Astrocyte (in vitro differentiated cells and primary cell): Measurements from ENCODE around the gene ZNF260. TPM values are rescaled to one million over a fixed set of nuclear protein-coding genes. Genes with fewer than 3 reads are reported as not detected.
A peak's percentile ranks its signal among the peaks of the same experiment; 100 is the strongest.

ENCODE experiments used
- DNase-seq: peaks from one replicate; pipeline ENCODE4 v3.0.0-alpha.2; 2010; ENCODE audit warnings: low read depth
- FAIRE-seq: peaks from 2 replicates; lab custom pipeline; 2011; peaks lifted over from hg19 to GRCh38; lab: Jason Lieb, UNC
- H2AFZ ChIP-seq: 2 replicates; pipeline ENCODE4 v1.6.0; 2012; ENCODE audit warnings: low read depth, low read length, inconsistent platforms
- H3K27ac ChIP-seq: 2 replicates; pipeline ENCODE4 v1.5.1; 2011; ENCODE audit warnings: low read depth, low read length, inconsistent platforms
- H3K27me3 ChIP-seq: 2 replicates; pipeline ENCODE4 v1.6.0; 2011; ENCODE audit warnings: low read length, inconsistent platforms; ENCODE audit not compliant: insufficient read depth
- H3K36me3 ChIP-seq: 2 replicates; pipeline ENCODE4 v1.5.1; 2011; ENCODE audit warnings: low read length, inconsistent platforms; ENCODE audit not compliant: insufficient read depth
- H3K4me1 ChIP-seq: 2 replicates; pipeline ENCODE4 v1.5.1; 2011; ENCODE audit warnings: low read length, inconsistent platforms; ENCODE audit not compliant: insufficient read depth
- H3K4me2 ChIP-seq: 2 replicates; pipeline ENCODE4 v1.6.0; 2012; ENCODE audit warnings: low read length, inconsistent platforms
- H3K4me3 ChIP-seq: 2 replicates; pipeline ENCODE4 v1.5.1; 2011; ENCODE audit warnings: low read depth, mild to moderate bottlenecking, low read length, inconsistent platforms; ENCODE audit not compliant: insufficient read depth
- H3K79me2 ChIP-seq: 2 replicates; pipeline ENCODE4 v1.6.0; 2012; ENCODE audit warnings: mild to moderate bottlenecking, low read length, inconsistent platforms; ENCODE audit not compliant: insufficient read depth
- H3K9ac ChIP-seq: 2 replicates; pipeline ENCODE4 v1.6.0; 2012; ENCODE audit warnings: mild to moderate bottlenecking, low read length, inconsistent platforms
- H3K9me3 ChIP-seq: 2 replicates; pipeline ENCODE4 v1.5.1; 2012; ENCODE audit warnings: low read depth, mild to moderate bottlenecking, low read length, inconsistent platforms; ENCODE audit not compliant: insufficient read depth
- H4K20me1 ChIP-seq: 2 replicates; pipeline ENCODE4 v1.6.0; 2012; ENCODE audit warnings: low read length, inconsistent platforms; ENCODE audit not compliant: insufficient read depth
- H3K27ac Mint-ChIP-seq: one replicate; pipeline ENCODE4 v1.8.0; 2021; ENCODE audit warnings: mild to moderate bottlenecking, mixed read lengths; ENCODE audit not compliant: unreplicated experiment
- H3K27me3 Mint-ChIP-seq: one replicate; pipeline ENCODE4 v1.8.0; 2021; ENCODE audit warnings: low read depth, mixed read lengths; ENCODE audit not compliant: unreplicated experiment
- H3K36me3 Mint-ChIP-seq: one replicate; pipeline ENCODE4 v1.8.0; 2021; ENCODE audit warnings: low read depth, mixed read lengths; ENCODE audit not compliant: unreplicated experiment
- H3K4me1 Mint-ChIP-seq: one replicate; pipeline ENCODE4 v1.8.0; 2021; ENCODE audit warnings: low read depth, mixed read lengths; ENCODE audit not compliant: unreplicated experiment
- H3K4me3 Mint-ChIP-seq: one replicate; pipeline ENCODE4 v1.8.0; 2021; ENCODE audit warnings: mild to moderate bottlenecking, moderate library complexity, mixed read lengths; ENCODE audit not compliant: unreplicated experiment
- H3K9me3 Mint-ChIP-seq: one replicate; pipeline ENCODE4 v1.8.0; 2021; ENCODE audit warnings: mild to moderate bottlenecking, mixed read lengths; ENCODE audit not compliant: unreplicated experiment
- EZH2 ChIP-seq: IDR thresholded peaks from 2 replicates; pipeline ENCODE4 v1.6.1; 2012; ENCODE audit warnings: mild to moderate bottlenecking, low read length, inconsistent platforms; ENCODE audit not compliant: insufficient read depth
- total RNA-seq: library from RNA; stranded (reverse); gene quantifications from 2 replicates; pipeline ENCODE4 v1.2.1, GENCODE V29; 2021
- TF ChIP-seq, protein P1 (sequence below): IDR thresholded peaks from 2 replicates; pipeline ENCODE4 v1.5.1; 2011; ENCODE audit warnings: low read depth, mild to moderate bottlenecking, inconsistent platforms, low read length, moderate library complexity; ENCODE audit not compliant: insufficient read depth

The ZNF260 gene
- total RNA-seq, 1 donor from 2014 or later = 26.6 TPM

DNA sequence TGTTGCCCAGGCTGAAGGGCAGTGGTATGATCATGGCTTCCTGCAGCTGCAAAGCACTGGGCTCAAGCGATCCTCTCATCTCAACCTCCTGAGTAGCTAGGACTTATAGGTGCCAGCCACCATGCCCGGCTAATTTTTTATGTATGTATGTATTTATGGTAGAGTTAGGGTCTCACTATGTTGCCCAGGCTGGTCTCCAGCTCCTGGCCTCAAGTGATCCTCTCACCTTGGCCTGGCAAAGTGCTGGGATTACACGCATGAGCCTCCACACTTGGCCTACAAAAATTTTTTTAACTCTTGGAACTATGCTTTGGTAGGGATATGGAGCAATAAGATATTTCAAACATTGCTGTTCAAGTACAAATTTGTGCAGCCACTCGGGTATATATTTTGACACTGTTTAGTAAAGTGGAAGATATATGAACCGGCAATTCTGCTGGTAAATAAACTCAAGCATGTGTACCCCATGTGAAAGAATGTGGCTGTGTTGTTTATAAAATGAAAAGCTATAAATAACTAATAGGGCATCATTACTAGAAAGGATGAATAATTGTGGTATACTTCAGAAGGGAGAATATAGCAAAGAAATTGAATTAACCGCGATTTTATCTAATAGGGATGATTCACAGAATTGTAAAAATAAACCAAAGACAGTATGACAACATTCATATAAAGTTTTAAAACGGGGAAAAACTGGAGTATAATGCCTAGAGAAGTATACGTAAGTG is 39.8 kb downstream of the ZNF260 start:
- peaks cover 17% of the 10 kb centered on the region for H3K36me3 Mint-ChIP-seq
- TF ChIP-seq, protein P1, sequence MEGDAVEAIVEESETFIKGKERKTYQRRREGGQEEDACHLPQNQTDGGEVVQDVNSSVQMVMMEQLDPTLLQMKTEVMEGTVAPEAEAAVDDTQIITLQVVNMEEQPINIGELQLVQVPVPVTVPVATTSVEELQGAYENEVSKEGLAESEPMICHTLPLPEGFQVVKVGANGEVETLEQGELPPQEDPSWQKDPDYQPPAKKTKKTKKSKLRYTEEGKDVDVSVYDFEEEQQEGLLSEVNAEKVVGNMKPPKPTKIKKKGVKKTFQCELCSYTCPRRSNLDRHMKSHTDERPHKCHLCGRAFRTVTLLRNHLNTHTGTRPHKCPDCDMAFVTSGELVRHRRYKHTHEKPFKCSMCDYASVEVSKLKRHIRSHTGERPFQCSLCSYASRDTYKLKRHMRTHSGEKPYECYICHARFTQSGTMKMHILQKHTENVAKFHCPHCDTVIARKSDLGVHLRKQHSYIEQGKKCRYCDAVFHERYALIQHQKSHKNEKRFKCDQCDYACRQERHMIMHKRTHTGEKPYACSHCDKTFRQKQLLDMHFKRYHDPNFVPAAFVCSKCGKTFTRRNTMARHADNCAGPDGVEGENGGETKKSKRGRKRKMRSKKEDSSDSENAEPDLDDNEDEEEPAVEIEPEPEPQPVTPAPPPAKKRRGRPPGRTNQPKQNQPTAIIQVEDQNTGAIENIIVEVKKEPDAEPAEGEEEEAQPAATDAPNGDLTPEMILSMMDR = no peak
- TF ChIP-seq EZH2 = no peak
- peak; percentile 42 for DNase-seq
- Histone ChIP-seq H3K9ac (peak overlapping the region; percentile 97), H4K20me1 (no peaks in the 10 kb centered on the region), H3K27ac (peak overlapping the region; percentile 98), H2AFZ (peak overlapping the region; percentile 96), H3K36me3 (no peaks in the 10 kb centered on the region), H3K4me3 (peak overlapping the region; percentile 85), H3K79me2 (peaks cover 33% of the 10 kb centered on the region), H3K27me3 (no peaks in the 10 kb centered on the region), H3K4me1 (peaks cover 4% of the 10 kb centered on the region), H3K4me2 (peak overlapping the region; percentile 95), H3K9me3 (no peaks in the 10 kb centered on the region)
- peaks cover 13% of the 10 kb centered on the region for H3K9me3 Mint-ChIP-seq
- peak overlapping the region; percentile 98 for H3K4me3 Mint-ChIP-seq
- no peak for FAIRE-seq
- H3K4me1 Mint-ChIP-seq = peaks cover 7% of the 10 kb centered on the region
- no peaks in the 10 kb centered on the region for H3K27me3 Mint-ChIP-seq
- H3K27ac Mint-ChIP-seq = peak overlapping the region; percentile 100

DNA sequence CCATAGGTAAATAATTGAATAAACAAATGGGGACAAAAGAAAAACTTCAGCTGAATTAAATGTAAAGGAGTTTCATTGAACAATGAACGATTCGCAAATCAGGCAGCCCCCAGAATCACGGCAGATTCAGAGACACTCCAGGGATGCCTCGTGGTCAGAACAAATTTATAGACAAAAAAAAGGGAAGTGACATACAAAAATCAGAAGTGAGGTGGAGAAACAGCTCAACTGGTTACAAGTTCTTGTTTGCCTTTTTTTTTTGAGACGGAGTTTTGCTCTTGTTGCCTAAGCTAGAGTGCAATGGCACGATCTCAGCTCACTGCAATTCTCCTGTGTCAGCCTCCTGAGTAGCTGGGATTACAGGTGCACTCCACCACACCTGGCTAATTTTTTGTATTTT is 44.4 kb downstream of the ZNF260 start:
- Histone ChIP-seq H3K9me3 (no peaks in the 10 kb centered on the region), H3K79me2 (peaks cover 41% of the 10 kb centered on the region), H3K4me1 (no peaks in the 10 kb centered on the region), H2AFZ (no peak overlapping the region), H4K20me1 (no peaks in the 10 kb centered on the region), H3K4me2 (no peak overlapping the region), H3K27ac (no peak overlapping the region), H3K4me3 (no peak overlapping the region), H3K36me3 (no peaks in the 10 kb centered on the region), H3K27me3 (no peaks in the 10 kb centered on the region), H3K9ac (no peak overlapping the region)
- H3K4me1 Mint-ChIP-seq = peaks cover 3% of the 10 kb centered on the region
- DNase-seq (no peak), FAIRE-seq (no peak)
- no peak overlapping the region for H3K4me3 Mint-ChIP-seq
- peaks cover 29% of the 10 kb centered on the region for H3K36me3 Mint-ChIP-seq
- no peak overlapping the region for H3K27ac Mint-ChIP-seq
- H3K27me3 Mint-ChIP-seq = no peaks in the 10 kb centered on the region
- H3K9me3 Mint-ChIP-seq = peaks cover 4% of the 10 kb centered on the region
- TF ChIP-seq, protein P1 = no peak
- no peak for TF ChIP-seq EZH2

DNA sequence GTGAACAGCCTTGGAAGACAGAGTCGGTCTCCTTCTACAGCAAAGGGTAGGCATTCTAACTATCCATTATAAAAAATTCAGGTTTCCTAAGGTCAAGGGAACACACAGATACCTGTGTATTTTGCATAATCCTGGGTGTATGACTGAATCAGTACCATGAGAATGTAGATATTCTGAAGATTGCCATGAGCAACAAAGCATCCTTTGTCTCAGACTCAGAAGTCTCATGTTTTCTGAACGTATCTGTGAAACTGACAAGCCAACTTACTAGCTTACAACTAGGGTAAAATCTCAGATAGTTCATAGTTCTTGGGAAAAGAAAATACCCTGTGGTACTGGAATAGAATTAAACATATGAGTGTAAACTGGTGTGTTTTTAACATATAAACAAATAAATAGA is 45.2 kb downstream of the ZNF260 start:
- TF ChIP-seq EZH2 = no peak
- TF ChIP-seq, protein P1 = no peak
- Mint-ChIP-seq H3K36me3 (peaks cover 32% of the 10 kb centered on the region), H3K4me1 (peaks cover 3% of the 10 kb centered on the region), H3K27me3 (no peaks in the 10 kb centered on the region), H3K27ac (no peak overlapping the region), H3K9me3 (peaks cover 4% of the 10 kb centered on the region), H3K4me3 (no peak overlapping the region)
- no peak for FAIRE-seq
- H3K79me2 ChIP-seq = peaks cover 34% of the 10 kb centered on the region
- no peak overlapping the region for H3K4me2 ChIP-seq
- no peaks in the 10 kb centered on the region for H3K27me3 ChIP-seq
- no peak overlapping the region for H2AFZ ChIP-seq
- H3K4me3 ChIP-seq = no peak overlapping the region
- H3K9ac ChIP-seq = no peak overlapping the region
- H3K36me3 ChIP-seq = no peaks in the 10 kb centered on the region
- H3K4me1 ChIP-seq = no peaks in the 10 kb centered on the region
- DNase-seq = no peak
- no peaks in the 10 kb centered on the region for H4K20me1 ChIP-seq
- H3K27ac ChIP-seq = no peak overlapping the region
- H3K9me3 ChIP-seq = no peaks in the 10 kb centered on the region
